ENCODE results near the gene CDC42BPA. TPM values are rescaled to one million over a fixed set of nuclear protein-coding genes. Genes with fewer than 3 reads are reported as not detected.

CDC42BPA gene
- total RNA-seq, 1 experiment from 2014 or later, result 32.0 TPM

- H3K9ac ChIP-seq (ENCODE audit: low read length), result peak overlapping the region; percentile 76; the same call in 1 of the 2 replicates
These were observed 4.1 kb downstream of the CDC42BPA start for GRCh38 chr1:227314014-227314848.

GRCh38 chr1:227312361-227313025 lies 5.8 kb downstream of the CDC42BPA start:
- Histone ChIP-seq H3K27me3 (ENCODE audit: low read length) (no peaks in the 10 kb centered on the region), H3K36me3 (ENCODE audit: low read depth, low read length) (no peaks in the 10 kb centered on the region), H3K79me2 (ENCODE audit: low read length) (peaks cover 99% of the 10 kb centered on the region), H4K20me1 (ENCODE audit: low read length) (peaks cover 34% of the 10 kb centered on the region), H3K9me3 (ENCODE audit: low read length) (no peaks in the 10 kb centered on the region), H3F3A (ENCODE audit: low read length, unreplicated experiment) (no peaks in the 10 kb centered on the region), H3K9me2 (replicated peaks; ENCODE audit: low read length) (no peaks in the 10 kb centered on the region), H3K27ac (ENCODE audit: low read length) (no peak overlapping the region), H3K4me3 (ENCODE audit: low read length) (no peak overlapping the region), H3K4me2 (ENCODE audit: low read length) (0 out of 2 replicates have a peak overlapping the region, but pooled peaks have one; percentile 3), H3K9ac (ENCODE audit: low read length) (no peak overlapping the region), H2AFZ (ENCODE audit: low read length) (no peak overlapping the region), H3K4me1 (ENCODE audit: insufficient read depth, low read length) (peaks cover 16% of the 10 kb centered on the region)
- peak; percentile 54 for DNase-seq
- TF ChIP-seq EZH2phosphoT487 (IDR thresholded peaks at IDR 0.05; ENCODE audit: borderline replicate concordance, low read length) (no peak), EZH2 (IDR thresholded peaks at IDR 0.05; ENCODE audit: low read length, unreplicated experiment) (no peak), CTCF (conservative IDR thresholded peaks at IDR 0.05; ENCODE audit: low read depth, low read length) (no peak)
- ATAC-seq, result no peak
- no TSS peak for BruUV-seq (replicated peaks)
- ChIA-PET CTCF (interaction anchor here (1.0 kb wide), 1 partner anchor 218 kb away, joined by 4 read pairs; no protein-coding TSS in a partner anchor), POLR2A (ENCODE audit: unreplicated experiment) (interaction anchor here (0.6 kb wide), 1 partner anchor 57 kb away, joined by 7 read pairs; no protein-coding TSS in a partner anchor)
- intact Hi-C loops (cut with micrococcal nuclease), result no loop called here

More at GRCh38 chr1:227314014-227314848, 4.1 kb downstream of the CDC42BPA start:
- CTCF ChIA-PET, result no interaction called here
- Histone ChIP-seq H3K4me3 (ENCODE audit: low read length) (peak overlapping the region; percentile 72), H4K20me1 (ENCODE audit: low read length) (peaks cover 34% of the 10 kb centered on the region), H3K79me2 (ENCODE audit: low read length) (peaks cover 85% of the 10 kb centered on the region), H3K27me3 (ENCODE audit: low read length) (no peaks in the 10 kb centered on the region), H2AFZ (ENCODE audit: low read length) (no peak overlapping the region), H3K4me2 (ENCODE audit: low read length) (peak overlapping the region; percentile 86), H3K9me3 (ENCODE audit: low read length) (no peaks in the 10 kb centered on the region), H3K9me2 (replicated peaks; ENCODE audit: low read length) (no peaks in the 10 kb centered on the region), H3K4me1 (ENCODE audit: insufficient read depth, low read length) (peaks cover 18% of the 10 kb centered on the region), H3K27ac (ENCODE audit: low read length) (no peak overlapping the region), H3K36me3 (ENCODE audit: low read depth, low read length) (no peaks in the 10 kb centered on the region), H3F3A (ENCODE audit: low read length, unreplicated experiment) (no peaks in the 10 kb centered on the region)
- intact Hi-C loops (cut with micrococcal nuclease), result loop anchor here (2.0 kb wide), 1 partner anchor 183 kb away; no protein-coding TSS in a partner anchor
- TF ChIP-seq EZH2 (IDR thresholded peaks at IDR 0.05; ENCODE audit: low read length, unreplicated experiment), result no peak
- no peak for TF ChIP-seq CTCF (conservative IDR thresholded peaks at IDR 0.05; ENCODE audit: low read depth, low read length)
- TF ChIP-seq EZH2phosphoT487 (IDR thresholded peaks at IDR 0.05; ENCODE audit: borderline replicate concordance, low read length), result no peak
- POLR2A ChIA-PET (ENCODE audit: unreplicated experiment), result no interaction called here
- BruUV-seq (replicated peaks), result no TSS peak
- no peak for DNase-seq
- ATAC-seq, result no peak
